Measurements from ENCODE around the gene RFK. TPM values are rescaled to one million over a fixed set of nuclear protein-coding genes. Genes with fewer than 3 reads are reported as not detected.

Gene RFK
- total and polyA plus RNA-seq, 9 of the 15 experiments (the other 6 are each of a cell fraction or from before 2014, with no cell fraction given): 3.8 to 51.1 (median 14.8) TPM

GRCh38 chr9:76374783-76375559 lies 19.3 kb downstream of the RFK start (continued):
- no peak for TF ChIP-seq TFE3 (CRISPR knock-in tag; IDR thresholded peaks at IDR 0.05)
- no peak for TF ChIP-seq NR2C1 (IDR thresholded peaks at IDR 0.05)
- 0 out of 2 replicates have a peak, but pooled peaks have one; percentile 29 for TF ChIP-seq NR2C1 (tag; IDR thresholded peaks at IDR 0.05)
- no peak for TF ChIP-seq KHSRP (IDR thresholded peaks at IDR 0.05)
- no peak for TF ChIP-seq CBFA2T2 (conservative IDR thresholded peaks at IDR 0.05)
- no peak for TF ChIP-seq ZNF121 (CRISPR knock-in tag; conservative IDR thresholded peaks at IDR 0.05)
- TF ChIP-seq ARID3A (IDR thresholded peaks at IDR 0.05; ENCODE audit: borderline replicate concordance, low read depth, low read length): no peak
- TF ChIP-seq ATF3 (IDR thresholded peaks at IDR 0.05): peak; percentile 60
- TF ChIP-seq ATF3 (CRISPR knock-in tag; conservative IDR thresholded peaks at IDR 0.05): no peak
- no peak for TF ChIP-seq ETS2 (tag; IDR thresholded peaks at IDR 0.05; ENCODE audit: borderline replicate concordance, poor library complexity, severe bottlenecking)
- TF ChIP-seq ZSCAN32 (CRISPR knock-in tag; IDR thresholded peaks at IDR 0.05): no peak
- TF ChIP-seq CTCFL (IDR thresholded peaks at IDR 0.05; ENCODE audit: borderline replicate concordance, insufficient read depth, low read depth, low read length, poor library complexity, severe bottlenecking): no peak
- no peak for TF ChIP-seq MAFF (IDR thresholded peaks at IDR 0.05; ENCODE audit: low read length)
- TF ChIP-seq GATAD2B (IDR thresholded peaks at IDR 0.05; ENCODE audit: borderline replicate concordance): no peak
- peak; percentile 47; the same call in 1 of the 2 replicates for TF ChIP-seq JUND (IDR thresholded peaks at IDR 0.05; ENCODE audit: borderline replicate concordance, low read depth, low read length)
- TF ChIP-seq JUND (tag; IDR thresholded peaks at IDR 0.05; ENCODE audit: borderline replicate concordance, low read depth, low read length): peak; percentile 50; the same call in 1 of the 3 replicates
- TF ChIP-seq RBFOX2 (IDR thresholded peaks at IDR 0.05; ENCODE audit: low read depth, low read length): no peak
- no peak for TF ChIP-seq ZKSCAN1 (IDR thresholded peaks at IDR 0.05; ENCODE audit: low read depth, low read length)
- TF ChIP-seq GTF2E2 (tag; IDR thresholded peaks at IDR 0.05): no peak
- TF ChIP-seq MYNN (IDR thresholded peaks at IDR 0.05): no peak
- no peak for TF ChIP-seq MYNN (CRISPR knock-in tag; IDR thresholded peaks at IDR 0.05)
- no peak for TF ChIP-seq SIN3B (IDR thresholded peaks at IDR 0.05; ENCODE audit: low read depth)
- no peak for TF ChIP-seq MAX (CRISPR knock-in tag; IDR thresholded peaks at IDR 0.05)
